GM12865 (cell line): ENCODE data around the gene CCSER1.

Experiments used
- DNase-seq: peaks from one replicate; pipeline ENCODE4 v3.0.0; 2010; ENCODE audit warnings: low read depth
- H3K4me3 ChIP-seq: 2 replicates; pipeline ENCODE4 v1.5.1; 2011; ENCODE audit warnings: mild to moderate bottlenecking, low read depth, low read length, control low read depth
- CTCF ChIP-seq: IDR thresholded peaks from 2 replicates; pipeline ENCODE4 v1.5.1; 2011; ENCODE audit warnings: low read length, control low read depth, low read depth, inconsistent platforms; ENCODE audit not compliant: insufficient read depth; ENCODE audit errors: missing control alignments

The CCSER1 gene

GRCh38 chr4:90495211-90495610 is 368.0 kb downstream of the CCSER1 start:
- TF ChIP-seq CTCF = no peak
- DNase-seq = no peak
- no peak overlapping the region for H3K4me3 ChIP-seq

GRCh38 chr4:90495936-90496335 is 368.7 kb downstream of the CCSER1 start:
- no peak for DNase-seq

DNA sequence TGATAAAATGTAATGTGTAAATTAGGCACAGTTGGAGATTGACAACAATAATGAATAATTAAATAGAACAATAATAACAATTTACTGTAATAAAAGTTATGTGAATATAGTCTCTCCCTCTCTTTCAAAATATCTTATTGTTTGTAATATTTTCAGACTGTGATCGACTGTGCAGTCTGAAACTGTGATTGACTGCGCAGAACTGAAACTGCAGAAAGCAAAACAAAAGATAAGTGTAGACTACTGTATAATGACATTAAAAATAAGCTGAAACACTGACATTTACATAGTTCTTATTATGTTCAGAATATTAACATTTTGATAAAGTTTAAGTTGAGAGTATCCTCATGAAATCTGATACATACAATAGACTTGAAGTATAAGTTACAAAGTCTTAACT is 371.0 kb downstream of the CCSER1 start:
- TF ChIP-seq CTCF = no peak
- H3K4me3 ChIP-seq = no peak overlapping the region
- DNase-seq = no peak

More at GRCh38 chr4:90495936-90496335, 368.7 kb downstream of the CCSER1 start:
- no peak overlapping the region for H3K4me3 ChIP-seq
- TF ChIP-seq CTCF = no peak

- TF ChIP-seq CTCF = no peak
- DNase-seq = no peak
- no peak overlapping the region for H3K4me3 ChIP-seq
Observed at GRCh38 chr4:90503677-90504076, 376.5 kb downstream of the CCSER1 start.

GRCh38 chr4:90515191-90515590 is 388.0 kb downstream of the CCSER1 start:
- TF ChIP-seq CTCF = no peak
- DNase-seq = no peak
- H3K4me3 ChIP-seq = no peak overlapping the region

- no peak for DNase-seq
- TF ChIP-seq CTCF = no peak
- H3K4me3 ChIP-seq = no peak overlapping the region
Observed at GRCh38 chr4:90528551-90528950, 401.4 kb downstream of the CCSER1 start.

- no peak for DNase-seq
- TF ChIP-seq CTCF = no peak
- no peak overlapping the region for H3K4me3 ChIP-seq
Observed at GRCh38 chr4:90536408-90536807, 409.2 kb downstream of the CCSER1 start.
